NCI-H446 (cell line): Measurements from ENCODE around the gene CSTB.

Experiments used
- DNase-seq, 2 experiments: peaks; one replicate each; lab custom pipeline; 2025; lab: John Stamatoyannopoulos, UW

Gene CSTB

DNA sequence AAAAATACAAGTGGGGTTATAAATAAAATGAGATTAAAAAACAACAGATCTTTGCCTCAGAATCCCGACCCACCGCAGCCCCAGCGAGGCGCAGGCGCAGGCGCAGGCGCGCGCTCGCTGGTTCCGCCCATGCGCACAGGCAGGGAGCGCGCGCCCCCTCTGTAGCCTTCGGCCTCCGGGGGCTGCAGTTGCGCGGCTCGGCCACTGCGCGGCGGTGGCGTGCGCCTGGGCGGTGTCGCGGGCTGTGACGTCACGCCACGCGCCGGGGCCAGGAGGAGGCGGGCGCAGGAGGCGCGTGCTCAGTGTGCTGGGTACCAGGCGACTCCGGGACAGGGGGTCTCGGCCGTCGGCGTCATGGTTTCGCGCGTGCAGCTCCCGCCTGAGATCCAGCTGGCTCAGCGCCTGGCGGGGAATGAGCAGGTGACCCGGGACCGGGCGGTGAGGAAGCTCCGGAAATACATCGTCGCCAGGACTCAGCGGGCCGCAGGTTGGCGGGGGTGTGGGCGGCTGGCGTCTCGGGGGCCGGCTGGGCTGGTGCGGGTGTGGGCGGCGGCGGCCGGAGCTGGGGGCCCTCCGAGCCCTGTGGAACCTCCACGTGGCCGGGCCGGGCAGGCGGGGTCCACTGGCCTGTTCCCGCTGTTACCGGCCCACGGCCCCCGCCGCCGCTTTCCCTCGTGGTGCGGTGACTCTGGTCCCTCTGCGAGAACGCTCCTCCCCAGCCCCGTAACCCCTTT is 13.3 kb upstream of the CSTB start, which contains the start of gene RRP1:
Gene RRP1, plus strand, starts transcription at position 302 of the 734 bp plus-strand sequence. Its CDS starts 53 bp downstream, at position 355.
- DNase-seq, result peak; percentile 77 to 95

DNA sequence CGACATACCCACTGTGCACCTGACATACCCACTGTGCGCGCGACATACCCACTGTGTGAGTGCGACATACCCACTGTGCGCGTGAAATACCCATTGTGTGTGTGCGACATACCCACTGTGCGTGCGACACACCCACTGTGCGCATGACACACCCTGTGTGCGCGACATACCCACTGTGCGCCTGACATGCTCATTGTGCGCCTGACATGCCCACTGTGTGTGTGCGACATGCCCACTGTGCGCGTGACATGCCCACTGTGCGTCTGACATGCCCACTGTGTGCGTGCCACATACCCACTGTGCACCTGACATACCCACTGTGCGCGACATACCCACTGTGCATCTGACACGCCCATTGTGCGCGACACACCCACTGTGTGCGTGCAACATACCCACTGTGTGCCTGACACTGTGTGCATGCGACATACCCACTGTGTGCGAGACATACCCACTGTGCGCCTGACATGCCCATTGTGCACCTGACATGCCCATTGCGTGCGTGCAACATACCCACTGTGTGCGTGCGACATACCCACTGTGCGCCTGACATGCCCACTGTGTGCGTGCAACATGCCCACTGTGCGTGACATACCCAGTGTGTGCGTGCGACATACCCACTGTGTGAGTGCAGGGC is 10.8 kb upstream of the CSTB start:
- DNase-seq, result no peak

DNA sequence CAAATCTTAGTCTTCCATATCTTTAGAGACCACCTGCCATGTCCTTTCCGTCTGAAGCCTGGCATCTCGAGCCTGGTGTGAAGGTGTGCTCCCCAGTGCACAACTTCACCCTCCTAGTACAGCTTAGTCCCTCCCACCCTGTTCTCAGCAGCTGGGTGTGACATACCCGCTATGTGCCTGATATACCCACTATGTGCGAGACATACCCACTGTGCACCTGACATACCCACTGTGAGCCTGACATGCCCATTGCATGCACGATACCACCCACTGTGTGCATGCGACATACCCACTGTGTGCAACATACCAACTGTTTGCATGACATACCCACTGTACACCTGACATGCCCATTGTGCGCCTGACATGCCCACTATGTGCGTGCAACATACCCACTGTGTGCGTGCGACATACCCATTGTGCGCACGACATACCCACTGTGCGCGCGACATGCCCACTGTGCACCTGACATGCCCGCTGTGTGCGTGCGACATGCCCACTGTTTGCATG is 10.2 kb upstream of the CSTB start:
- no peak for DNase-seq

DNA sequence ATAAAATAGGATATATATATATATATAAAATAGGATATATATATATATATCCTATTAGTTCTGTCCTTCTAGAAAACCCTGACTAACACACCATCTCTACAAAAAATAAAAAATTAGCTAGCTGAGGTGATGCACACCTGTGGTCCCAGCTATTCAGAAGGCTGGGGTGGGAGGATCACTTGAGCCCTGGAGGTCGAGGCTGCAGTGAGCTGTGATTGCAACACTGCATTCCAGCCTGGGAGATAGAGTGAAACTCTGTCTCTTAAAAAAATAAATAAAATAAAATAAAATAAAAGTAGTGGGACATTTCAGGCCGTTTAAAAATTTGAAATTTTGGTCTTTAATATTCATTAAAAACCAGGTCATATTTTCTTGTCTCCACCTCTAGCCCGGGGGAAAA is 9.0 kb upstream of the CSTB start:
- DNase-seq, result no peak

DNA sequence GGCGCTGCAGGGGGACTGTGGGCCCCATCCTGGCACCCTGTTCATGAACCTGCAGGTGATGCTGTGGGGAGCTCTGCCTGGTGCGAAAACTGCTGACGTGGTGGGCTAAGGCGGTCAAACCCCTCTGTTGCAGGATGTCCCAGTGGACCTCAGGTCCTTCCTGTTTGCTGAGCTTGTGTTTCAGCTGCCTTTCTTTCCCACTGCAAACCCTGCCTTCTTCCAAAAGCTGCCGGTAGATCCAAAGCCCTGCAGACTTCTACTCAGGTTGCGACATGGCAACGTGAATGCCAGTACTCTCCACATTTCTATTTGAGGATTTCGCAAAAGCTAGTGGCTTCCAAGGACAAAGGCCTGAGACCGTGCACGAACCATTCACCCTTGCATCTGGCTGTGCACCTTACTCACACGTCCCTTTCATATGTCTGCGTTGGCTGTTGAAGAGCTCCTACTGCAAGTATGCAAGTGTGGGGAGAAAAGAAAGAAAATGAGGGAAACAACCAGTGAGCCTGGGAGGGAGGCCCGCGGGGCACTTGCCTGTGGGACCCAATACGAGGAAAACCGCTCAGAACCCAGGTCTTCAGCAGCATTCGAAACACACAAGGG is 7.1 kb upstream of the CSTB start:
- no peak for DNase-seq

DNA sequence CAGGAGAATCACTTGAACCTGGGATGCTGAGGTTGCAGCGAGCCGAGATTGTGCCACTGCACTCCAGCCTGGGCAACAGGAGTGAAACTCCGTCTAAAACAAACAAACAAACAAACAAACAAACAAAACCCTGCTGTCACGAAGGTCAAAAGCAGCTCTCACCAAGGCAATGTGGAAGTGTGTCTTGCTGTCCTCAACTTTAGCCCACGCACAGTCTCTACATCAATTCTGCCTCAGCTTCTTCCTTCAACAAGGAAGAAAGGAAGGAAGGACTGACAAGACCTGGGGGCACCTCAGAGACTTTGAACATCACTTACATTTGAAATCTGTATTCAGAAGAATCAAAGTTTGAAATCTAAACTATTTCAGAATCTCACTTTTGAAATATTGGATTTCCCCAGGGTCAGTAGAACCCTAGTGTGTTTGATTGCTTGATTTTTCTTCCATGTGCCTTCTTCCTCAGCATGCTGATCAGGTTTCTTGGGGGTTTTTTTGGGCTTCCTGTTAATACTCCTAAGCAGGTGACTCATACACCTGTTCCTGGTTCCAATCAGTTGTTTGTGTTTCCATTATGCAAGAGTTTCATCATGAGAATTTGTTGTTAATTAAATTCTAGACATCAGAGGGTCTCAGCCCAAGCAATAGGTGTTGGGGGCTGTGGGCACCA is 6.5 kb upstream of the CSTB start:
- DNase-seq, result no peak

DNA sequence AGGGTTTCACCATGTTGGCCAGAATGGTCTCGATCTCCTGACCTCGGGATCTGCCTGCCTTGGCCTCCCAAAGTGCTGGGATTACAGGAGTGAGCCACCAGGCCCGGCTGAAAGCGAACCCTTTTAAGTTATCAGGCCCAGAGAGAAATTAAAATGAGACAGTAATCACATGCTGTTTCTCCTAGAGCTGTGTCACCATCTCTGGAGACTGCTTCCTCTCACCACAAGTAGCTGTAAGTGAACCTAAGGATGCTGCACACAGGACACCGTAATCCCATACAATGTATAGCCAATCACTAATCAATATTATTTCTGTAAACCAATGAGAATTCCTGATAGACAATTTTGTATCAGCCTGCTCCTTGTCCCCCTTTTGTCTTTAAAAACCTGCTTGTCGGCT is 5.7 kb upstream of the CSTB start:
- no peak for DNase-seq

DNA sequence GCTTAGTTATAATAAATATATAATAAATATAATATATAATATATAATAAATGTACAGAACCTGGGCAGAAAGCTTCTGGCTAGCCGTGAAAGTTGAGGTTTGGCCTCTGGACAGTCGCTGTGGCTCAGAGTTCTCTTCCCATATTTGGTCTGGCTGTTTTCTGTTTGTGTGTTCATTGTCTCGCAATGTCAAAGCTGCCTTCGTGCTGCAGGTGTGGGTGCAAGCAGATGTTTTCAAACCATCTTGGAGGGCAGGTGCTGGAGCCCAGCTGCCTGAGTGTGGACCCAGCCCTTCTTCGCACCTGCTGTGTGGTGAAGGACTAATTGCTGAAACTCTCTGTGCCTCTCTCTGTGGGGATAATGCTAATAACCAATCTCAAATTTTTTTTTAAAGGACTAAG is 3.6 kb upstream of the CSTB start:
- no peak for DNase-seq

DNA sequence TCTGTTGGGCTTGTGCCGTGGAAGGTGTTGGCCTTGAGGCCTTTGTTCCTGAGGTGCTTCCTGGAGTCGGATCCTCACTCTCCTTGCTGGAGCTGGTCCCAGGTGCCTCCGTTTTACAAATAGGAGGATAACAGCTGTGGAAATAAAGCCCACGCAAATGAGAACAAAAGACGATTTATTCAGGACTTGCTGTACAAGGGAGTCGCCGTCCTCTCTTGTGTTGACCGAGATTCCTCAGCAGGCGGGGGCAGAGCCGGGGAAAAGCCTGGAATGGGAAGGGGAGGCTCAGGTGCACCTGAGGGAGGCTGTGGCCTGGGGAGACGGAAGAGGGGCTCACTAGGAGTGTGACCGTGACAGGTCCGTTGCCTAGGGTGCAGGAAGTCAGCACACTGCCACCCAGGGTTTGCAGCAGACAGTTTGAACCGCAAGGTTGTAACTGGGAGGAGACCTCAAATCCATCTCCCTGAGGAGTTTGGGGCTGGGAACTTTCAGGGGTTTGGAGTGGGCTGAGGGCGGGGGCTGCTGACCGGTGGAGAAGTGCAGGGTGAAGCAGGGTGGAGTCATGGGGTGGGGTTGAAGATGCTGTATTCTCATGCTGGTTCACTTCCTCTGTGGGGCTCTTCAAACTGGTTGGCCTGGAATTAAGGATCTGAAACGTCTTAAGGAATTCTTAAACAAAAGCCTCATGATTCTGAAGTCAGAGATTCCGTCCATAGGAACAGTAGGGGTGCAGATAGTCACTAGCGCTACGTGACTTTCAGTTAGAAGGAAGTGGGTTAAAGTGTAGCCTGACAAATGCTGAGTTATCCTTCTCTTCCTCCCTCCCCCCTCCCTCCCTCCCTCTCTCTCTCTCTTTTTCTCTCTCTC is 2.6 kb upstream of the CSTB start:
- no peak for DNase-seq

DNA sequence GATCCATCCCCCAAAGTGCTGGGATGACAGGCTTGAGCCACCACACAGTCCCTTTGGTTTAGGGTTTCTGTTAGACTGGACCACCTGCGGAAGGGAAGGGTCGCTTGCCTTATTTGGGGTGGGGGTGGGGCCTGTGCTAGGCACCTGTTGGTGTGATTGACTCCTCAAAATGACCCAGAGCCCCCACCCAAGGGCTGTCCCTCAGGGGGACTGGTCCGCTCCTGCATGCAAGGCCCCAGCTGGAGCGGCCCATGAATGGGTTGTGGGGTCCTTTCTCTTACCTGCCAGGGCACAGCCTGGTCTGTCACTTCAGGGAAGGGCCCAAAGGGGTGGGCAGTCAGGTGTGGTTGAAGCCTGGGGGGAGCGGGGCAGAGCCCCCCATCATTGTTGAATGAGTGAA is 1.8 kb upstream of the CSTB start:
- no peak for DNase-seq

DNA sequence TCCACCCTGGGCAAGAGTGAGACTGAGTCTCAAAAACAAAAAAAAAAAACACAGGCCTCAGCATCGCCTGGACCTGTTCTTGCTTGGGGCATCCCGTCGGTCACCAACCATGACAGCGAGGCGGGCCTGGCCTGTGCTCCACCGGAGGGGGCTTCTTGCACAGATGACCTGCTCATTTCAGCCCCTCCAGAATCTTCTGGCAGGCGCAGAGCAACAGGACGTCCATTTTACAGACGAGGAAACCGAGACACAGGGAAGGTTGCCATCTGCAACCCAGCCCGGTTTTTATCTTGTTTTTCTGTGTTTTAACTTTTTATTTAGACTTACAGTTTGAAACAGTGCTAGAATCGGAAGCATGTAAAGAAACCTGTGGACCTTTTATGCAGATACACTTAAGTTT is 918 bp downstream of the CSTB start:
- no peak for DNase-seq

DNA sequence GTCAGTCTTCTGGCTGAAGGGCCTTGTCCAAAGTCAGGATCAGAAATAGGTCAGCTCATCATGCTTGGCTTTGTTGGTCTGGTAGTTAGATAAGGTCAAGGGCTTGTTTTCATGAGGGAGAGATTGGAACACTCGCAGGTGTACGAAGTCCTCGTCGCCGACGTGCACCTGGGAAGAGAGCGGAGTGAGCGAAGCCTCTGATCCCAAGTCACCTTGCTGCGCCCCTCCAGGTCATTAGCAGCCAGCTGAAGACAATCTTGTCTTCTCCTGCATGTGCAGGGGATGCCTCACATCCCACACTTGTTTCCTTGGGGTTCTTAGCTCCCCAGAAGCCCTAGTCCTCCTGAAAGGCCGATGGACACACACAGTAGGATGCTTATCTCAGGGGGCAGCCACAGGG is 1.9 kb downstream of the CSTB start:
- no peak for DNase-seq

DNA sequence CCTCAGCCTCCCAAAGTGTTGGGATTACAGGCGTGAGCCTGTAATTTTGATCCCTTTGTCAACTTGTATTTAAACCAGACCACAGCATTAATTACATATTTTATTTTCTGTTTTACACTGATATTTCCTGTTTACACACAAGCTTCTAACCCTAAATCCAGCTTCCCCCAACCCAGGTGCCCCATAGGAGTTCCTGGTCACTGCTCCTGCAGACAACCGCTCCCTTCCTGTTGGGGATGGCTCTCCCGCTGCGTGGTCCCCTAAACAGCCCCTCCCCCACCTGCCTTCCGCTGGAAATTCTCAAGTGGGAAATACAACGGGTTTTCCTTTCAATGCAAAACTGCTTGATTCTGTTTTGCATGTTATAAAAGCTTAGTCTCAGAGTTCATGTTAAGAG is 3.7 kb downstream of the CSTB start:
- DNase-seq, result no peak

DNA sequence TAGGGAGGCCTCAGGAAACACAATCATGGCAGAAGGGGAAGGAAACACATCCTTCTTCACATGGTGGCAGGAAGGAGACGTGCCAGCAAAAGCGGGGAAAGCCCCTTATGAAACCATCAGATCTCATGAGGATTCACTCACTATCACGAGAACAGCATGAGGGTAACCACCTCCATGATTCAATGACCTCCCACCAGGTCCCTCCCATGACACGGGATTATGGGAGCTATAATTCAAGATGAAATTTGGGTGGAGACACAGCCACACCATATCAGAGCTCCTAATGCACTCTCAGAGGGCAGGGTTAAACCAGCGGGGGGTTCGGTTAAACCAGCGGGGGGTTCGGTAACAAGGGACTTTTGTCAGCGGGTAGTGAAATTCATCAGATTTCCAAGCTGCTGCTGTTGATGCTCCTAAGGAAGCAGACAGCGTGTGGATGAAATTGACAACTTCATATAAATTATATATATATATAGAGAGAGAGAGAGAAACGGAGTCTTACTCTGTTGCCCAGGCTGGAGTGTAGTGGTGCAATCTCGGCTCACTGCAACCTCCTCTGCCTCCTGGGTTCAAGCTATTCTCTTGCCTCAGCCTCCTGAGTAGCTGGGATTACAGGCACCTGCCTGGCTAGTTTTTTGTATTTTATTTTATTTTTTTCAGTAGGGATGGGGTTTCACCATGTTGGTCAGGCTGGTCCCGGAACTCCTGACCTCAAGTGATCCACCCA is 4.2 kb downstream of the CSTB start:
- DNase-seq, result no peak

DNA sequence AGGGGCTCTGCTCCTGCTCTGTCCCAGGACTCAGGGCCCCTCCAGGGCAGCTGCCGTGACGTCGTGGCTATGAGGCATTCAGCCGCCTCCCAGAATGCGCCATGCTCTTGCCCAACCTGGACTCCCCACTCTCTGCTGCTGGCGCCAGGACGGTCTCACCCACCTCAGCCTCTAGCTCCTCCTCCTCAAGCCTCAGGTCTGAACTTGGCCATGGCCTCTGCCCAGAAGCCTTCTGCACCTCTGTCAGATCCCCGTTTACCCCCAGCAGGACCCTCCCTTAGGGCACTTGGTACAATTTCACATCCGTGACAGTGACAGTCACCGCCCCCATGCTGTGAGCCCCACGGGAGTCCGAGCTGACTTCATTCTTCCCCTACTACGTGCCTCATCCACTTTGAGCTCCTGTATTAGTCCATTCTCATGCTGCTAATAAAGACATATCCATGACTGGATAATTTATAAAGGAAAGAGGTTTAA is 4.9 kb downstream of the CSTB start:
- no peak for DNase-seq

DNA sequence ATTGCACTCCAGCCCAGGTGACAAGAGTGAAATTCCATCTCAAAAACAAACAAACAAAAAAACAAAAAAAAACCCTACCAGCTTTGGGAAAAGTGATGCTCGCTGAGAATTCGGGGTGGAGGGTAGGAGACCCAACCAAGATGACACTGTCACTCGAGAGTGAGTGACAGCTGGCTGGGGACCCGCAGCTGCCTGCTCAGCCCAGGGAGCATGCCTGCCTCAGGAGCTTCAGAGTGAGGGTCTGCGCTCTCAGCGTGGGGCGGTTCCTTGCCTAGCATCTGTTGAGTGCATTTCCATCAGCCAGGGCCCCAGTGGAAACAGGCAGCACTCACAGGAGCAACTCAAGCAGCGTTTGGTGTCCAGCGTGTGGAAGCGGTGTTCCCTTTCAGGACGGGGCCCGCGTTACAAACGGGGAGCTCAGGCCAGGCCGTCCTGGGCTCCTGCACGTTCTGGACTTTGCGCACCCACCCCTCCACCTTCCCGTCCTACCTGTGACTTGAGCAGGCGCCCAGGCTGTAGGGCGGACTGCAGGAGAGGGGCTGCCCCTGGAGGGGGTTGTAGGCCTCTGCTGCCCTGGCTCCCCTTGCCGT is 5.9 kb downstream of the CSTB start:
- DNase-seq, result no peak

DNA sequence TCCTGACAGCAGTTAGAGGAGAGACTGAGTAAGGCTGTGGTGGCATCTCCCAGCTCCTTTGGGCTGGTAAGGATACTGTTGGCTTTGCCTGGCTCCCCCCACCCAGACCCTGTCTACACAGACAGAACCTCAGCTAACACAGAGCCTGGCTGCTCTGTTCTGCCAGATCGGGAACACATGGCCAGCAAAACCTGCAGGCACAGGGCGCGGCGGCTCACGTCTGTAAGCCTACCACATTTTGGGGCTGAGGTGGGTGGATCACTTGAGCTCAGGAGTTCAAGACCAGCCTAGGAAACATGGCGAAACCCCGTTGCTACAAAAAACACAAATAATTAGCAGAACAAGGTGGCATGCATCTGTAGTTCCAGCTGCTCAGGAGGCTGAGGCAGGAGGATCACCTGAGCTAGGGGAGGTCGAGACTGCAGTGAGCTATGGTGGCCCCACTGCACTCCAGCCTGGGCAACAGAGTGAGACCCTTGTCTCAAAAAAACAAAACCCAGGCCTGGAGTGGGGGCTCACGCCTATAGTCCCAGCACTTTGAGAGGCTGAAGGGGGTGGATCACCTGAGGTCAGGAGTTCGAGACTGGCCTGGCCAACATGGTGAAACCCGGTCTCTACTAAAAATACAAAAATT is 6.7 kb downstream of the CSTB start:
- no peak for DNase-seq

DNA sequence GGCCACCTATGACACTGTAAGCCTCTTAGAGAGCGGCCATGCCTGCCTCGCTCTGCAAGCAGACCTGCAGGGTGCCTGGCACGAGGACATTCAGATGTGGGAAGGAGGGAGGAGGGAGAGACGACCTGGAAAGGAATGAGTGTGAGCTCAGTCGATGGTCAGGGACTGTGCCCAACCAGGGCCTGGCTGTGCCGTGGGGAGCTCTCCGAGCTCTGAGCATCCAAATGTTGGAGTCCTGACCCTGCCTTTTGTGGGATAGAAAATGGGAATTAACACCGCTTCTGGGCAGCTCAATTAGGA is 7.3 kb downstream of the CSTB start:
- DNase-seq, result no peak

DNA sequence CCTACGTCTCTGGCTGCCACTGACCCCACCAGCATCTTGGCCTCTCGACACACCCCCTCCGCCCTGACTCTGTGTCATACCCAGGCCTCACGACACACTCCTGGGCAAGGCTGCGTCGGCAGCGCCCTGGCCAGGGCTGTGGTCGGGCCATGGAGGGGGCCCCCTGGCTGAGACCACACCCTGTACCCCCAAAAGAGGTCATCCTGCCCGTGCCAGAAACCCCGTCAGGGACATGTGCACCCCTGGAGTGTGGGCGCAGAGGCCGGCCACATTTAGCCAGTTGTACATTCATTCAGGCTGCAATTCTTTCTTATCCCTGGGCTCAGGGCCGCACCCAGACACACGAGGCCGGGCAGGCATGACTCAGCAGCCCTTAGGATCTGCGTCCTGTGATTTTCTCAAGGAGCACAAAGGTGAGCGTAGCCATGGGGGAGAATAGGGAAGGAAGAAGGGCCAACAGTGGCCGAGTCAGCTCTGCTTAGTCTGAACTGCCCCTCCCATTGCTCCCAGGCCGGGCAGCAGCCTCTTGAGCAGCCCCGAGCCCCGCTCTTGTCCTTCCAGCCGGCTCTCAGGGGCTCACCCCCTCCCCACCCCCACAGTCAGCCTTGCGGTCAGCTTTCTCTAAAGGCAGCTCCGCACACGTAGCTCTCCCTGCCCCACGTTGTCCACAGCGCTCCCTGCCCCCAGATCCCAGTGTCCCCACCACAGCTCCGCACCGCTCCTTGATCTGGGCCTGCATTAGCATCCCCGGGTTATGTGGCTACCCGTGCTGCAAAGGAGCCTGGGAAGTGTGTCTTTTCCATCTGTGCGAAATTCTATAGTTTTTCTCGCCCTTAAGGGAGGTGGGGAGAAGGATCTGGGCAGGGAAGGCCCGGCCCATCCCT is 7.9 kb downstream of the CSTB start:
- DNase-seq, result no peak
